Keratinocyte (primary cell): Measurements from ENCODE around the gene ZNF76. TPM values are rescaled to one million over a fixed set of nuclear protein-coding genes. Genes with fewer than 3 reads are reported as not detected.

Source experiments
- DNase-seq: peaks from one replicate; pipeline ENCODE4 v3.0.0-alpha.2; 2011; ENCODE audit warnings: low read depth, missing footprints, low spot score
- FAIRE-seq: peaks from 2 replicates; lab custom pipeline; 2011; peaks lifted over from hg19 to GRCh38; lab: Jason Lieb, UNC
- H2AFZ ChIP-seq: 2 replicates; pipeline ENCODE4 v1.6.0; 2012; ENCODE audit warnings: low read length, control low read depth, inconsistent platforms; ENCODE audit not compliant: control insufficient read depth
- H3K27ac ChIP-seq: 2 replicates; pipeline ENCODE4 v1.5.1; 2011; ENCODE audit warnings: low read length; ENCODE audit not compliant: control insufficient read depth, insufficient read depth
- H3K27me3 ChIP-seq: 3 replicates; pipeline ENCODE4 v1.6.0; 2011; ENCODE audit warnings: low read length; ENCODE audit not compliant: control insufficient read depth, insufficient read depth; ENCODE audit errors: extremely low read depth
- H3K36me3 ChIP-seq, 2 experiments: 2 replicates in 1 of 2; 3 replicates in 1 of 2; pipeline ENCODE4 v1.5.1; 2011; ENCODE audit warnings: low read length in 2 of 2, mild to moderate bottlenecking in 1 of 2; ENCODE audit not compliant: control insufficient read depth in 2 of 2, insufficient read depth in 2 of 2; ENCODE audit errors: extremely low read depth in 1 of 2
- H3K4me1 ChIP-seq: 3 replicates; pipeline ENCODE4 v1.5.1; 2011; ENCODE audit warnings: low read length; ENCODE audit not compliant: control insufficient read depth, insufficient read depth; ENCODE audit errors: extremely low read depth
- H3K4me2 ChIP-seq: 3 replicates; pipeline ENCODE4 v1.6.0; 2011; ENCODE audit warnings: low read depth, low read length; ENCODE audit not compliant: control insufficient read depth, insufficient read depth; ENCODE audit errors: extremely low read depth
- H3K4me3 ChIP-seq, 3 experiments: fragments of 200-600 bp in 1 of 3; sonication (generic) in 1 of 3; 2 replicates in 2 of 3; 3 replicates in 1 of 3; pipeline ENCODE4 v1.5.1; 2011 to 2016; ENCODE audit warnings: low read length in 3 of 3, mild to moderate bottlenecking in 3 of 3, control low read depth in 2 of 3, inconsistent platforms in 1 of 3, low read depth in 1 of 3, mixed read lengths in 1 of 3, mixed run types in 1 of 3, moderate library complexity in 1 of 3; ENCODE audit not compliant: control insufficient read depth in 2 of 3, insufficient read depth in 2 of 3; ENCODE audit errors: extremely low read depth in 1 of 3
- H3K79me2 ChIP-seq: 2 replicates; pipeline ENCODE4 v1.6.0; 2012; ENCODE audit warnings: low read length; ENCODE audit not compliant: control insufficient read depth, insufficient read depth
- H3K9ac ChIP-seq: 3 replicates; pipeline ENCODE4 v1.6.0; 2011; ENCODE audit warnings: low read length; ENCODE audit not compliant: control insufficient read depth, insufficient read depth; ENCODE audit errors: extremely low read depth
- H3K9me1 ChIP-seq: 3 replicates; pipeline ENCODE4 v1.6.0; 2011; ENCODE audit warnings: low read length; ENCODE audit not compliant: control insufficient read depth, insufficient read depth; ENCODE audit errors: extremely low read depth
- H3K9me3 ChIP-seq: 2 replicates; pipeline ENCODE4 v1.5.1; 2012; ENCODE audit warnings: low read depth, low read length; ENCODE audit not compliant: control insufficient read depth
- H4K20me1 ChIP-seq: 3 replicates; pipeline ENCODE4 v1.6.0; 2011; ENCODE audit warnings: low read length; ENCODE audit not compliant: control insufficient read depth, insufficient read depth; ENCODE audit errors: extremely low read depth
- EZH2 ChIP-seq: IDR thresholded peaks from one replicate; pipeline ENCODE4 v1.6.1; 2012; ENCODE audit warnings: inconsistent platforms, mild to moderate bottlenecking, low read length, moderate library complexity
- dilution Hi-C: fragments of 300-500 bp; cut with MboI; formaldehyde crosslinking; loops from one replicate; pipeline ENCODE4 v1.7.0; 2020; ENCODE audit warnings: low sequenced_read_pairs; ENCODE audit not compliant: extremely low pct_ligation_motif_present
- polyA plus RNA-seq, 5 experiments: library from polyadenylated mRNA; depleted of rRNA in 3 of 5; stranded (reverse) in 3 of 5; stranded (forward) in 1 of 5; unstranded in 1 of 5; fragments of >200 nt; gene quantifications; 1 replicate in 1 of 5; 2 replicates in 3 of 5; 3 replicates in 1 of 5; pipeline versions ENCODE4 v1.2.1 to v1.2.3, GENCODE V29; 2011 to 2012; ENCODE audit warnings: missing spikeins in 2 of 5, low read depth in 1 of 5, low replicate concordance in 1 of 5
- TF ChIP-seq, protein P1 (sequence below), 3 experiments: IDR thresholded peaks in 1 of 3; conservative IDR thresholded peaks in 1 of 3; optimal IDR thresholded peaks in 1 of 3; 2 replicates in 2 of 3; 3 replicates in 1 of 3; pipeline versions ENCODE3 to v1.5.1; 2011; ENCODE audit warnings: low read length in 3 of 3, mild to moderate bottlenecking in 3 of 3, moderate library complexity in 2 of 3, control low read depth in 1 of 3, inconsistent platforms in 1 of 3; ENCODE audit not compliant: insufficient read depth in 2 of 3; ENCODE audit errors: extremely low read depth in 1 of 3

The ZNF76 gene
- polyA plus RNA-seq, 1 donor (not counting 4 experiments of a cell fraction or from before 2014, with no cell fraction given) = 7.2 TPM

DNA sequence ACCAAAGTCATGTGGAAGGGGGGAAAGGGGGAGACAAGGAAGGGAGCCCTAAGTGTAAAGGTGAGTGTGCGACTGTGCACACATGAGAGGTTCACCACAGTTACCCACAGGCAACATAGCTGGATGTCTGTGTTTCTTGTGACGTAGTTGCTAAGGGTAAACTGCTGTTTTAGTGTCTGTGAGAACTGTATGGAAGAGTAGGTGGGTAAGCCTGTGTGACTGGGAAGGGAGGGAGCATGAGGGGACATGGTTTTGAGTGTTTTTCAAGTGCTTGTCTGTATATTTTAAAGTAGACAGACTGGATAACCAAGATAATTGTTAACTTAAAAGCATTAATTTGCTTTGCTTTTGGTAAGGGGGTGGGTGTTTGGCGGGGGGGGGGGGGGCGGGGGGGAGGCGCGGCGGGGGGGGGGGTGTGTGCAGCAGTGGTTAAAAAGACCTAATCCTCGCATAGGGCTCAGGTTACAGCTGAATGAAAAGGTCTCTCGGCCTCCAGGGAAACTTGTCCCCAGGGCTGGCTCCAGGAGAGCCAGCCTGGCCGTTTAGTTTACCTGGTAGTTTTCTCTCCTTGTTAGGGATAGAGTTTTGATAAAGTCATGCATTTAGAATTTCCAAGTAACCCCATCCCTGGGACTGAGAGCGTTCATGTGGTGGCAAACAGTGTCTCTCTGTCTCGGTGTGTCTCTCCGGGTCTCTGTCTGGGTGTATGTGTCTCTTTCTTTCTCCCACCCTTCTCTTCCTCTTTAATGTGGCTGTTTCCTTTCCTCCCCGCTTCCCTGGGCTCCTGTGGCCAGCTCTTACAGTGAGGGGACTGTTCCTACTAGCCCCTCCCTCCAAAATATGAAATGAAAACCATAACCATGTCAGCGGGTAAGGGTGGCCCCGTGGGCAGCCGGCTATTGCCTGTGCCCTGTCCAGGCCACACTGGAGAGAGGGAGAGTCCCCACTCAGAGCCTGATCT, 42.4 kb upstream of the ZNF76 start:
- FAIRE-seq = no peak
- dilution Hi-C loops = no loop called here
- Histone ChIP-seq H2AFZ (no peak overlapping the region), H3K4me1 (peaks cover 3% of the 10 kb centered on the region), H3K4me2 (no peak overlapping the region), H3K27ac (no peak overlapping the region), H3K36me3 (no peaks in the 10 kb centered on the region), H3K9ac (no peak overlapping the region), H3K27me3 (peaks cover 57% of the 10 kb centered on the region), H3K9me1 (no peaks in the 10 kb centered on the region), H4K20me1 (no peaks in the 10 kb centered on the region), H3K9me3 (no peaks in the 10 kb centered on the region), H3K4me3 (no peak overlapping the region), H3K79me2 (no peaks in the 10 kb centered on the region)
- no peak for DNase-seq
- TF ChIP-seq EZH2 = no peak
- TF ChIP-seq, protein P1, sequence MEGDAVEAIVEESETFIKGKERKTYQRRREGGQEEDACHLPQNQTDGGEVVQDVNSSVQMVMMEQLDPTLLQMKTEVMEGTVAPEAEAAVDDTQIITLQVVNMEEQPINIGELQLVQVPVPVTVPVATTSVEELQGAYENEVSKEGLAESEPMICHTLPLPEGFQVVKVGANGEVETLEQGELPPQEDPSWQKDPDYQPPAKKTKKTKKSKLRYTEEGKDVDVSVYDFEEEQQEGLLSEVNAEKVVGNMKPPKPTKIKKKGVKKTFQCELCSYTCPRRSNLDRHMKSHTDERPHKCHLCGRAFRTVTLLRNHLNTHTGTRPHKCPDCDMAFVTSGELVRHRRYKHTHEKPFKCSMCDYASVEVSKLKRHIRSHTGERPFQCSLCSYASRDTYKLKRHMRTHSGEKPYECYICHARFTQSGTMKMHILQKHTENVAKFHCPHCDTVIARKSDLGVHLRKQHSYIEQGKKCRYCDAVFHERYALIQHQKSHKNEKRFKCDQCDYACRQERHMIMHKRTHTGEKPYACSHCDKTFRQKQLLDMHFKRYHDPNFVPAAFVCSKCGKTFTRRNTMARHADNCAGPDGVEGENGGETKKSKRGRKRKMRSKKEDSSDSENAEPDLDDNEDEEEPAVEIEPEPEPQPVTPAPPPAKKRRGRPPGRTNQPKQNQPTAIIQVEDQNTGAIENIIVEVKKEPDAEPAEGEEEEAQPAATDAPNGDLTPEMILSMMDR (optimal IDR thresholded peaks at IDR 0.05 in 1 of 3, IDR thresholded peaks at IDR 0.05 in 1 of 3, conservative IDR thresholded peaks at IDR 0.05 in 1 of 3; ENCODE audit: extremely low read depth in 1 of 3, insufficient read depth in 2 of 3, low read length in 3 of 3) = no peak

DNA sequence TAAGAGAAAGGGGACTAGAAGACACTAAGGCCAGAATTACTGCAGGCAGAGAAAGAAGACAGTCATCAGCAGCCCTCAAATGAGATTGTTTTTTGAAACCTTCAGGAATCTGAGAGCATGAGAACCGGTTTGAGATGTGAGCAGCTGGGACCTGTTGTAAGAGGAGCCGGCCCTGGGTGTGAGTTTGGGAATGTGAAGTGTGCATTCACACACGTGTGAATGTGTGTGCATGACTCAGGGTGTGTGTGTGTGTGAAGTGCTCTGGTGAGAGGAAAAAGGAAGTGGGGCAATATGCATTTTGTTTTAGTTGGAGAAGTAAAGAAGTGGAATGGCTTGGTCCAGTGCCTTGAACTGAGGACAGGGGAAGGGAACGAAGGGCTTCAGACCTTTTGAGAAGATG, 41.5 kb upstream of the ZNF76 start:
- FAIRE-seq = no peak
- peaks cover 48% of the 10 kb centered on the region for H3K27me3 ChIP-seq

More for the DNA sequence above, 41.5 kb upstream of the ZNF76 start:
- H3K36me3 ChIP-seq = no peaks in the 10 kb centered on the region
- no peak overlapping the region for H3K9ac ChIP-seq
- no peak overlapping the region for H3K4me2 ChIP-seq
- TF ChIP-seq EZH2 = no peak
- TF ChIP-seq, protein P1 (optimal IDR thresholded peaks at IDR 0.05 in 1 of 3, IDR thresholded peaks at IDR 0.05 in 1 of 3, conservative IDR thresholded peaks at IDR 0.05 in 1 of 3; ENCODE audit: extremely low read depth in 1 of 3, insufficient read depth in 2 of 3, low read length in 3 of 3) = no peak
- H3K4me3 ChIP-seq = no peak overlapping the region
- DNase-seq = no peak
- no peak overlapping the region for H3K27ac ChIP-seq
- H3K9me1 ChIP-seq = no peaks in the 10 kb centered on the region
- H2AFZ ChIP-seq = no peak overlapping the region
- H3K9me3 ChIP-seq = no peaks in the 10 kb centered on the region
- no peaks in the 10 kb centered on the region for H3K79me2 ChIP-seq
- peaks cover 3% of the 10 kb centered on the region for H3K4me1 ChIP-seq
- no peaks in the 10 kb centered on the region for H4K20me1 ChIP-seq
- dilution Hi-C loops = no loop called here
